Measurements from ENCODE around the gene CDK13.

CDK13 gene

GRCh38 chr7:40148671-40149070, 198.6 kb downstream of the CDK13 start:
- DNase-seq (ENCODE audit: low spot score), result no peak

Measured in kidney tubule cell (primary cell).